Left lung (tissue), 10 donors: ENCODE measurements around the gene RGS14. TPM values are rescaled to one million over a fixed set of nuclear protein-coding genes. Genes with fewer than 3 reads are reported as not detected.
A peak's percentile ranks its signal among the peaks of the same experiment; 100 is the strongest.

Experiments
- ATAC-seq: fragments of 200-7000 bp; cut with Tn5 transposase; one replicate; pipeline ENCODE4 v1.9.1; 2020; ENCODE audit warnings: moderate library complexity
- DNase-seq, 4 donors: peaks; one replicate each; pipeline ENCODE4 v3.0.0-alpha.2; 2013 to 2020
- H3K27ac ChIP-seq, 2 donors: fragments of 200-600 bp; sonication (generic) in 1 of 2; one replicate each; pipeline versions ENCODE4 v1.5.0 to v1.8.0; 2020 to 2021
- H3K27me3 ChIP-seq, 2 donors: fragments of 200-600 bp; sonication (generic) in 1 of 2; one replicate each; pipeline versions ENCODE4 v1.5.0 to v1.8.0; 2020 to 2021
- H3K36me3 ChIP-seq, 2 donors: fragments of 200-600 bp; sonication (generic) in 1 of 2; one replicate each; pipeline versions ENCODE4 v1.5.0 to v1.8.0; 2020 to 2021
- H3K4me1 ChIP-seq, 2 donors: fragments of 200-600 bp; one replicate each; pipeline ENCODE4 v1.8.0; 2021
- H3K4me3 ChIP-seq, 2 donors: fragments of 200-600 bp; sonication (generic) in 1 of 2; one replicate each; pipeline versions ENCODE4 v1.5.0 to v1.8.0; 2020 to 2021; ENCODE audit warnings: mild to moderate bottlenecking in 1 of 2
- H3K9me3 ChIP-seq, 2 donors: fragments of 200-600 bp; sonication (generic) in 1 of 2; one replicate each; pipeline versions ENCODE4 v1.5.0 to v1.8.0; 2020 to 2021
- CTCF ChIP-seq, 2 donors: fragments of 200-600 bp; sonication (generic) in 1 of 2; IDR thresholded peaks; one replicate each; pipeline versions ENCODE4 v1.5.0 to v1.8.0; 2021; ENCODE audit warnings: antibody characterized with exemption in 2 of 2
- intact Hi-C, 2 donors: fragments of 100-400 bp; cut with DNase I; formaldehyde crosslinking; loops; one replicate each; pipeline versions ENCODE4 v1.11.2 to v1.14.2; 2022
- polyA plus RNA-seq, 6 donors: library from polyadenylated mRNA; unstranded; fragments of 120-200 nt; gene quantifications; one replicate each; pipeline ENCODE4 v1.2.1, GENCODE V29; 2013; ENCODE audit not compliant: insufficient read length in 6 of 6
- total RNA-seq, 2 donors: library from RNA; stranded (reverse); fragmentation: NEBNext Ultra II Directional; extraction: Animal tissue kit (Norgen Biotek cat#: 25700); gene quantifications; one replicate each; pipeline ENCODE4 v1.2.1, GENCODE V29; 2021
- donor health status: DM: no; HTN: yes; CAD: no.
- donor health status: DM: no; HTN: no; CAD: no.

RGS14 gene
- total and polyA plus RNA-seq, 8 donors, result 4.0 to 28.2 (median 8.1) TPM

DNA sequence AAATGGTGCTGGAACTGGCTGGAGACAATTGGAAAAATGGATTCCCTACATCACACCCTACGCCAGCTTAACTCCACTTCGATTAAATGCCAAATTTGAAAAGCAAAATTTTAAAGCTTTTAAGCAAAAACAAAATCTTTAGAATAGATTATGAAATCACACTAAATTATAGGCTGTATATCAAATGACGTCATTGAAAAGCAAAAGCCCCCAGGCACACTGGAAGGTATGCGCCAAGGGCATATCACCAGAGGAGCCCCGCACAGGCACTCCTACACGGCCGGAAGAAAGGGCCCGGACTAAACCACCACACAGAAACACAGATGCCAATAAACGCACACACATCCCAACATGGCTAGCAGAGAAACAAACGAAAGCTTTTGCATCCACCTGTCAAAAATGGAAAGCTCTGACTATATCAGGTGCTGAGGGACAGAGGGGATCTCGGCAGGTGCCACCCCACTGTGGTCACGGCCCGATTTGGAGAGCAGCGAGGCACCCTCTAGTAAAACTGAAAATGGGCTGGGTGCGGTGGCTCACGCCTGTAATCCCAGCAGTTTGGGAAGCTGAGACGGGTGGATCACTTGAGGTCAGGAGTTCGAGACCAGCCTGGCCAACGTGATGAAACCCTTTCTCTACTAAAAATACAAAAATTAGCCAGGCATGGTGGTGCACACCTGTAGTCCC, 29.0 kb upstream of the RGS14 start:
- Histone ChIP-seq H3K27ac (no peak overlapping the region), H3K27me3 (no peaks in the 10 kb centered on the region), H3K4me1 (peaks cover 0 to 10% of the 10 kb centered on the region in 2 donors), H3K36me3 (peaks cover 0 to 56% of the 10 kb centered on the region in 2 donors), H3K4me3 (no peak overlapping the region), H3K9me3 (no peaks in the 10 kb centered on the region)
- intact Hi-C loops, result loop anchor here in 1 of 2 donors (10.0 kb wide), 1 partner anchor 126 kb away; no protein-coding TSS in a partner anchor
- DNase-seq, result peak in 1 of 4 donors; percentile 18
- no peak for TF ChIP-seq CTCF (IDR thresholded peaks at IDR 0.05)
- no peak for ATAC-seq

DNA sequence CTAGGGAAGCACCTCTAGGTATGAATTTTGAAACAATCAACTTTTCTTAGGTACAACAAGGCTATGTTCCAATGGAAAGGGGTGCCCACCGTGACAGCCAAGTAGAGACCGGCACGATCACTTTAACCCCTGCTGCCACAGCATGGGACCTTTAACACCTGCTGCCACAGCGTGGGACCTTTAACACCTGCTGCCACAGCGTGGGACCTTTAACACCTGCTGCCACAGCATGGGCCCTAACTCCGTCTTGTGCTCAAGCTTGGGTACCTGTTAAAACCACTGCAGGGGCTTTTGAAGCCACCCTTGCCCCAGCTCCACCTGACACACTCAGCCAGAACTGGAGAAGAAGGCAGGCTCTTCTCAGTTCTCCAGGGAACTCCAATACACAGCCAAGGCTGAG, 27.8 kb upstream of the RGS14 start:
- Histone ChIP-seq H3K9me3 (no peaks in the 10 kb centered on the region), H3K4me3 (no peak overlapping the region), H3K36me3 (peaks cover 0 to 68% of the 10 kb centered on the region in 2 donors), H3K4me1 (peaks cover 0 to 10% of the 10 kb centered on the region in 2 donors), H3K27ac (no peak overlapping the region), H3K27me3 (no peaks in the 10 kb centered on the region)
- DNase-seq (peak in 1 of 4 donors; percentile 21), ATAC-seq (no peak)
- intact Hi-C loops, result loop anchor here in 1 of 2 donors (10.0 kb wide), 1 partner anchor 125 kb away; no protein-coding TSS in a partner anchor
- no peak for TF ChIP-seq CTCF (IDR thresholded peaks at IDR 0.05)

- Histone ChIP-seq H3K4me3 (no peak overlapping the region), H3K9me3 (no peaks in the 10 kb centered on the region), H3K4me1 (peaks cover 0 to 10% of the 10 kb centered on the region in 2 donors), H3K27ac (no peak overlapping the region), H3K27me3 (no peaks in the 10 kb centered on the region), H3K36me3 (peaks cover 0 to 81% of the 10 kb centered on the region in 2 donors)
- intact Hi-C loops, result no loop called here
- ATAC-seq (no peak), DNase-seq (peak in 1 of 4 donors; percentile 61)
- TF ChIP-seq CTCF (IDR thresholded peaks at IDR 0.05), result no peak
Observed at GRCh38 chr5:177330991-177331842, 26.5 kb upstream of the RGS14 start.

DNA sequence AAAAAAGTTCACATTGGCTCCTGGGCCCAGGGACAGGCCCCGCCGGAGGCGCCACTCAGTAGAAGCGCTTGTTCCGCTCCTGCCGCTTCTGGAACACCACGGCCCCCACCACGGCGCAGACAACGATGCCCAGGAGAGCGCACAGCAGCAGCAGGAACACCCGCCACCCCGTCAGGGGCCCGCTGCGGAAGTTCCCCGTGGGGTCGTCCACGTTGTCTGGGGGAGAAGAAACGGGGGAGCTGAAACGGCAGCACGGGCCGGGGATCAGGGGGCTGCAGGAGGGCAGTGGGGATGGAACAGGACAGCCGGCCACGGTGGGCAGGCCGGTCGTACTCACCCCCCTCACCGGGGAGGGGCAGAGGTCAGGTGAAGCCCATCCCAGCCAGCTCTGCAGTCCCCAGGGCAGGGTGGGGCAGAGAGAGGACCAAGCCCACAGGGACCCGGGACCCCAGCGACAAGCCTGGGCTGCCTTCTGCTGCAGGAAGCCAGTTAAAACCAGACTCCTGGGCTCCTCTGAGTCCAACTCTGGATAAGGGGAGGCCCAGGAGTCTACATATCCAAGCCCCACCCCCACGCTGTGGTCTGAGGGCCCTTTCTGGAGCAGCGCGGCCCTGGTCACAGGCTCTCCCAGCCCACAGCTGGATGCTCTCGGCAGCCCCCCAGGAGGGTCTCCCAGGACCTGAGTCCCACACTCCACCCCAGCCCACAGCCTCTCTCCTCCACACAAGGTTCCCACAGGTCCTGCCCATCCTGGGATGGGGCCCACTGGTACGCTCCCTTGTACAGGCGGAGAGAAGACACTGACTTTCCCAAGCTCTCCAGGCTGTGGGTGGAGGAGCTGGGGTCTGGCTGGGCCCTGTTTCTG, 25.5 kb upstream of the RGS14 start:
- peaks cover 0 to 10% of the 10 kb centered on the region in 2 donors for H3K4me1 ChIP-seq
- no peak overlapping the region for H3K27ac ChIP-seq
- no peak for TF ChIP-seq CTCF (IDR thresholded peaks at IDR 0.05)
- no peaks in the 10 kb centered on the region for H3K9me3 ChIP-seq
- peaks cover 0 to 91% of the 10 kb centered on the region in 2 donors for H3K36me3 ChIP-seq
- DNase-seq, result peak in 1 of 4 donors; percentile 61
- intact Hi-C loops, result no loop called here
- H3K27me3 ChIP-seq, result no peaks in the 10 kb centered on the region
- no peak for ATAC-seq
- no peak overlapping the region for H3K4me3 ChIP-seq
